ENCODE data around the gene AMELX. TPM values are rescaled to one million over a fixed set of nuclear protein-coding genes. Genes with fewer than 3 reads are reported as not detected.

Gene AMELX
- total RNA-seq, 1 experiment from 2014 or later: not detected

DNA sequence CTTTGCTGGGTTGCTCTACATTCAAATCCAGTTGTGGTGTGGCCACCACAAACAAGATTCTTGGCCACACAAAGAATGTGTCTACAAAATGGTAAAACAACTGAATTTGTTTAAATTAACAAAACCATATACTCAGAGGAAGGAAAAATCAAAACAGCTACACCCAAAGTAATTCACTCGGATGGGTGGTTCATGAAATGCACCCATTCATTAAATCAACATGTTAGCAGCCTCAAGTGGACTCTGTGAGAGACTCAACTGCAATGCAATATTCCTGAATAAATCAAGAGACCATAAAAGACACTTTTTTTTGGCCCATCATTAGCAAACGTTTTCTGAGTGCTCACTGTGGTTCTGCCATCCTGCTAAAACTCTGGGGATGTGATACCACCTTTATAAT lies 11.2 kb upstream of the AMELX start:
- POLR2A ChIA-PET (ENCODE audit: low non-redundant PET): no interaction called here
- Histone ChIP-seq H3K36me3 (ENCODE audit: insufficient read depth, low read length, poor library complexity, severe bottlenecking) (no peaks in the 10 kb centered on the region), H3K4me3 (ENCODE audit: low read depth, low read length, poor library complexity, severe bottlenecking) (no peak overlapping the region), H3K4me1 (ENCODE audit: insufficient read depth, low read length, poor library complexity, severe bottlenecking) (no peaks in the 10 kb centered on the region), H3K27me3 (replicated peaks; ENCODE audit: insufficient read depth, low read depth, low read length, poor library complexity) (peaks cover 3% of the 10 kb centered on the region), H3K27ac (ENCODE audit: low read depth, low read length, poor library complexity, severe bottlenecking) (no peak overlapping the region), H3K9me3 (ENCODE audit: low read depth, low read length, poor library complexity, severe bottlenecking) (no peaks in the 10 kb centered on the region)
- no peak for TF ChIP-seq EZH2 (IDR thresholded peaks at IDR 0.05; ENCODE audit: borderline replicate concordance, low read depth, low read length, poor library complexity, severe bottlenecking)
- TF ChIP-seq, protein P1, sequence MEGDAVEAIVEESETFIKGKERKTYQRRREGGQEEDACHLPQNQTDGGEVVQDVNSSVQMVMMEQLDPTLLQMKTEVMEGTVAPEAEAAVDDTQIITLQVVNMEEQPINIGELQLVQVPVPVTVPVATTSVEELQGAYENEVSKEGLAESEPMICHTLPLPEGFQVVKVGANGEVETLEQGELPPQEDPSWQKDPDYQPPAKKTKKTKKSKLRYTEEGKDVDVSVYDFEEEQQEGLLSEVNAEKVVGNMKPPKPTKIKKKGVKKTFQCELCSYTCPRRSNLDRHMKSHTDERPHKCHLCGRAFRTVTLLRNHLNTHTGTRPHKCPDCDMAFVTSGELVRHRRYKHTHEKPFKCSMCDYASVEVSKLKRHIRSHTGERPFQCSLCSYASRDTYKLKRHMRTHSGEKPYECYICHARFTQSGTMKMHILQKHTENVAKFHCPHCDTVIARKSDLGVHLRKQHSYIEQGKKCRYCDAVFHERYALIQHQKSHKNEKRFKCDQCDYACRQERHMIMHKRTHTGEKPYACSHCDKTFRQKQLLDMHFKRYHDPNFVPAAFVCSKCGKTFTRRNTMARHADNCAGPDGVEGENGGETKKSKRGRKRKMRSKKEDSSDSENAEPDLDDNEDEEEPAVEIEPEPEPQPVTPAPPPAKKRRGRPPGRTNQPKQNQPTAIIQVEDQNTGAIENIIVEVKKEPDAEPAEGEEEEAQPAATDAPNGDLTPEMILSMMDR (conservative IDR thresholded peaks at IDR 0.05; ENCODE audit: low read depth, low read length): no peak
- no peak for DNase-seq (ENCODE audit: low spot score)
- intact Hi-C loops (cut with micrococcal nuclease; ENCODE audit: unreplicated experiment): no loop called here
- BruUV-seq (replicated peaks): no TSS peak
- CTCF ChIA-PET: no interaction called here

DNA sequence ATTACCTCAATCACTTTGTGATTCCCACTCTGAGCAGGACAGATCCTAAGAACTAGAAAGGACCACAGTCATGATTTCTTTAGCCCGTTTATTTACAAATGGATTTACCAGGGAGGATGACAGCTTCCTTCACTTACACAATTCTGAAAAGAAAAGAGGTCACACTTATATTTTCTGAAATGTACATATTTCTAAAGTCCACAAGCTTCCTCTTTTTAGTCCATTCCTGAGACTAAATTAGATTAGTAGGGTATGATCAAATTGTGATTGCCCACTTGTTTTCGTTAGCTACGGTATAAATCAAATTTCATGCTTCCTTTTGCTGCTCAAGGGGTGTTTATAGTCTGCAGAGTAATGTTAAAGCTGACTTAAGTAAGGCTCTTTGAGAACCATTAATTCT lies 7.6 kb upstream of the AMELX start:
- ChIA-PET CTCF (no interaction called here), POLR2A (ENCODE audit: low non-redundant PET) (no interaction called here)
- Histone ChIP-seq H3K36me3 (ENCODE audit: insufficient read depth, low read length, poor library complexity, severe bottlenecking) (no peaks in the 10 kb centered on the region), H3K4me1 (ENCODE audit: insufficient read depth, low read length, poor library complexity, severe bottlenecking) (no peaks in the 10 kb centered on the region), H3K9me3 (ENCODE audit: low read depth, low read length, poor library complexity, severe bottlenecking) (no peaks in the 10 kb centered on the region), H3K4me3 (ENCODE audit: low read depth, low read length, poor library complexity, severe bottlenecking) (no peak overlapping the region), H3K27ac (ENCODE audit: low read depth, low read length, poor library complexity, severe bottlenecking) (no peak overlapping the region), H3K27me3 (replicated peaks; ENCODE audit: insufficient read depth, low read depth, low read length, poor library complexity) (peaks cover 17% of the 10 kb centered on the region)
- no peak for TF ChIP-seq EZH2 (IDR thresholded peaks at IDR 0.05; ENCODE audit: borderline replicate concordance, low read depth, low read length, poor library complexity, severe bottlenecking)
- TF ChIP-seq, protein P1 (conservative IDR thresholded peaks at IDR 0.05; ENCODE audit: low read depth, low read length): no peak
- intact Hi-C loops (cut with micrococcal nuclease; ENCODE audit: unreplicated experiment): no loop called here
- no peak for DNase-seq (ENCODE audit: low spot score)
- BruUV-seq (replicated peaks): no TSS peak

DNA sequence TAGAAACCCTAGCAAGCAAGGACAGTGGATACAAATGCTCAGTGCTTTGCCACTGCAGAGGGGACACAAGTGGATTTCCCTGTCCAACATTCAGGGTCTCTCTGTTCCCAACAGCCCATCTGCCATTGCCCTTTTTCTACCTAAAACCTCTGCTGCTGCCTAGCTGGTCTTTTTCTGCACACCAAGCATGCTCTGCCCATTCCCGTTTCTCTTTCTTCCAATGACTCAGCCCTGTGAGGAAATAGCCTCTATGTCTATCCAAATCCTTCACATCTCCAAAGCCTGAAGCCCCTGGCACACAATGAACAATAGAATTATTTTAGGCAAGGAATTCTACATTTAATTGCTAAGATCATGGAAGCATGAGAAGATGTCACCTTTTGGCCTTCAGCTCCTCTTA lies 5.7 kb upstream of the AMELX start:
- Histone ChIP-seq H3K4me3 (ENCODE audit: low read depth, low read length, poor library complexity, severe bottlenecking) (no peak overlapping the region), H3K36me3 (ENCODE audit: insufficient read depth, low read length, poor library complexity, severe bottlenecking) (no peaks in the 10 kb centered on the region), H3K4me1 (ENCODE audit: insufficient read depth, low read length, poor library complexity, severe bottlenecking) (no peaks in the 10 kb centered on the region), H3K9me3 (ENCODE audit: low read depth, low read length, poor library complexity, severe bottlenecking) (no peaks in the 10 kb centered on the region), H3K27ac (ENCODE audit: low read depth, low read length, poor library complexity, severe bottlenecking) (no peak overlapping the region), H3K27me3 (replicated peaks; ENCODE audit: insufficient read depth, low read depth, low read length, poor library complexity) (peaks cover 22% of the 10 kb centered on the region)
- no peak for TF ChIP-seq EZH2 (IDR thresholded peaks at IDR 0.05; ENCODE audit: borderline replicate concordance, low read depth, low read length, poor library complexity, severe bottlenecking)
- TF ChIP-seq, protein P1 (conservative IDR thresholded peaks at IDR 0.05; ENCODE audit: low read depth, low read length): no peak
- DNase-seq (ENCODE audit: low spot score): no peak
- POLR2A ChIA-PET (ENCODE audit: low non-redundant PET): no interaction called here
- CTCF ChIA-PET: interaction anchor here (0.6 kb wide), 1 partner anchor 379 kb away, joined by 14 read pairs; no protein-coding TSS in a partner anchor
- intact Hi-C loops (cut with micrococcal nuclease; ENCODE audit: unreplicated experiment): no loop called here
- BruUV-seq (replicated peaks): no TSS peak

Measured in A673 (cell line).